SK-N-SH (cell line): ENCODE measurements around the gene STIM1. TPM values are rescaled to one million over a fixed set of nuclear protein-coding genes. Genes with fewer than 3 reads are reported as not detected.
A peak's percentile ranks its signal among the peaks of the same experiment; 100 is the strongest.

Experiments used
- CTCF ChIA-PET: fragments of 300-600, 350-600 bp; formaldehyde crosslinking; extraction: SDS; loops from one replicate; lab custom pipeline; 2021; lab: Yijun Ruan, JAX
- POLR2A ChIA-PET: fragments of 350-600 bp; sonication (Branson Sonifier 250); formaldehyde crosslinking; extraction: SDS; loops from one replicate; lab custom pipeline; 2020; ENCODE audit warnings: antibody characterized with exemption, inconsistent platforms; lab: Yijun Ruan, JAX
- DNase-seq: peaks from one replicate; pipeline ENCODE4 v3.0.0; 2012
- H2AFZ ChIP-seq: fragments of 200-600 bp; sonication (generic); 2 replicates; pipeline ENCODE4 v1.8.1; 2016; ENCODE audit warnings: antibody characterized with exemption, mild to moderate bottlenecking, low read depth
- H3F3A ChIP-seq: fragments of 200-600 bp; sonication (generic); replicated peaks from 2 replicates; pipeline ENCODE3; 2016; ENCODE audit warnings: antibody characterized with exemption, mild to moderate bottlenecking; ENCODE audit not compliant: insufficient read depth
- H3K27ac ChIP-seq, 2 experiments: fragments of 200-500 bp in 1 of 2; fragments of 200-600 bp in 1 of 2; sonication (Bioruptor generic) in 1 of 2; sonication (generic), shearing (Covaris generic) in 1 of 2; 2 replicates each; pipeline versions ENCODE4 v1.5.1 to v1.6.1; 2014 to 2016; ENCODE audit warnings: low read depth in 2 of 2, inconsistent platforms in 1 of 2, low read length in 1 of 2, mild to moderate bottlenecking in 1 of 2, mixed read lengths in 1 of 2
- H3K27me3 ChIP-seq: fragments of 200-600 bp; sonication (generic), shearing (Covaris generic); 2 replicates; pipeline ENCODE4 v1.6.1; 2016; ENCODE audit warnings: mixed run types; ENCODE audit not compliant: insufficient read depth
- H3K36me3 ChIP-seq, 2 experiments: fragments of 200-500 bp in 1 of 2; fragments of 200-600 bp in 1 of 2; sonication (Bioruptor generic) in 1 of 2; sonication (generic) in 1 of 2; replicated peaks in 1 of 2; 2 replicates each; pipeline versions ENCODE3 to v1.5.1; 2014 to 2016; ENCODE audit warnings: low read length in 1 of 2, mild to moderate bottlenecking in 1 of 2; ENCODE audit not compliant: insufficient read depth in 2 of 2, control insufficient read depth in 1 of 2
- H3K4me1 ChIP-seq, 2 experiments: fragments of 200-500 bp in 1 of 2; fragments of 200-600 bp in 1 of 2; sonication (Bioruptor generic) in 1 of 2; sonication (generic), shearing (Covaris generic) in 1 of 2; 2 replicates each; pipeline versions ENCODE4 v1.5.1 to v1.6.1; 2014 to 2016; ENCODE audit warnings: low read depth in 1 of 2, low read length in 1 of 2, mixed run types in 1 of 2; ENCODE audit not compliant: insufficient read depth in 2 of 2, control insufficient read depth in 1 of 2
- H3K4me2 ChIP-seq: fragments of 200-600 bp; sonication (generic), shearing (Covaris generic); 2 replicates; pipeline ENCODE4 v1.6.1; 2017; ENCODE audit warnings: mixed run types
- H3K4me3 ChIP-seq, 2 experiments: fragments of 200-500 bp in 1 of 2; fragments of 200-600 bp in 1 of 2; sonication (Bioruptor generic) in 1 of 2; sonication (generic), shearing (Covaris generic) in 1 of 2; 2 replicates each; pipeline versions ENCODE4 v1.5.1 to v1.8.1; 2014 to 2016; ENCODE audit warnings: low read depth in 2 of 2, inconsistent platforms in 1 of 2, low read length in 1 of 2, mild to moderate bottlenecking in 1 of 2, mixed read lengths in 1 of 2, moderate library complexity in 1 of 2
- H3K79me2 ChIP-seq: fragments of 200-600 bp; sonication (generic); 2 replicates; pipeline ENCODE4 v1.8.1; 2017; ENCODE audit warnings: mild to moderate bottlenecking; ENCODE audit not compliant: insufficient read depth
- H3K9ac ChIP-seq: fragments of 200-600 bp; sonication (generic); 2 replicates; pipeline ENCODE4 v1.6.1; 2017; ENCODE audit warnings: mixed run types
- H3K9me2 ChIP-seq: fragments of 200-600 bp; sonication (generic); 2 replicates; pipeline ENCODE4 v1.6.1; 2017; ENCODE audit warnings: mixed run types
- H3K9me3 ChIP-seq: fragments of 200-600 bp; sonication (generic); 2 replicates; pipeline ENCODE4 v1.6.1; 2017; ENCODE audit warnings: mixed run types, mild to moderate bottlenecking, moderate library complexity
- H4K20me1 ChIP-seq: fragments of 200-600 bp; sonication (generic); 2 replicates; pipeline ENCODE4 v1.6.1; 2017; ENCODE audit warnings: mild to moderate bottlenecking, mixed run types; ENCODE audit not compliant: insufficient read depth
- CHD2 ChIP-seq: fragments of 150-350 bp; IDR thresholded peaks from 2 replicates; pipeline ENCODE4 v1.6.1; 2018; ENCODE audit warnings: low read length; ENCODE audit not compliant: partially characterized antibody
- FOSL2 ChIP-seq: IDR thresholded peaks from 2 replicates; pipeline ENCODE4 v1.4.0; 2012; ENCODE audit warnings: low read depth, mild to moderate bottlenecking, moderate library complexity, borderline replicate concordance
- FOXM1 ChIP-seq: IDR thresholded peaks from 2 replicates; pipeline ENCODE4 v1.4.0; 2012; ENCODE audit warnings: low read depth, mild to moderate bottlenecking
- GATA2 ChIP-seq: sonication (generic); formaldehyde crosslinking; IDR thresholded peaks from 2 replicates; pipeline ENCODE4 v1.5.0; 2020; ENCODE audit warnings: mild to moderate bottlenecking, missing genetic modification reagents
- JUND ChIP-seq: IDR thresholded peaks from 2 replicates; pipeline ENCODE4 v1.4.0; 2012
- NFIC ChIP-seq: IDR thresholded peaks from 2 replicates; pipeline ENCODE4 v1.4.0; 2012; ENCODE audit warnings: borderline replicate concordance
- RXRA ChIP-seq: IDR thresholded peaks from 2 replicates; pipeline ENCODE4 v1.4.0; 2012; ENCODE audit warnings: low read depth, mild to moderate bottlenecking, borderline replicate concordance
- SIN3A ChIP-seq: IDR thresholded peaks from 2 replicates; pipeline ENCODE4 v1.6.1; 2012; ENCODE audit warnings: low read depth, mild to moderate bottlenecking, low read length, moderate library complexity, borderline replicate concordance
- TAF1 ChIP-seq: IDR thresholded peaks from 2 replicates; pipeline ENCODE4 v1.6.1; 2012; ENCODE audit warnings: low read depth, mild to moderate bottlenecking, low read length, moderate library complexity, borderline replicate concordance
- TEAD4 ChIP-seq: IDR thresholded peaks from 2 replicates; pipeline ENCODE4 v1.4.0; 2012; ENCODE audit warnings: mild to moderate bottlenecking, borderline replicate concordance; ENCODE audit not compliant: insufficient read depth
- WGBS: methylation state at CpG from one replicate; pipeline ENCODE4 v1.1.6; 2017; ENCODE audit warnings: low lambda C conversion rate; 5-methylcytosine and 5-hydroxymethylcytosine counted together
- polyA plus RNA-seq, 3 experiments: library from polyadenylated mRNA; depleted of rRNA; stranded (reverse); fragments of >200 nt; gene quantifications; 2 replicates each; pipeline ENCODE4 v1.2.3, GENCODE V29; 2012
- TF ChIP-seq, protein P1 (sequence below): fragments of 150-350 bp; IDR thresholded peaks from 2 replicates; pipeline ENCODE4 v1.6.1; 2016; ENCODE audit warnings: mild to moderate bottlenecking, low read depth, low read length
- TF ChIP-seq, protein P2 (sequence below): IDR thresholded peaks from 2 replicates; pipeline ENCODE4 v1.4.0; 2012; ENCODE audit warnings: low read depth, borderline replicate concordance
- TF ChIP-seq, protein P3 (sequence below): IDR thresholded peaks from 2 replicates; pipeline ENCODE4 v1.4.0; 2012; ENCODE audit warnings: low read depth
- TF ChIP-seq, protein P4 (sequence below): IDR thresholded peaks from 2 replicates; pipeline ENCODE4; 2012

Gene STIM1
- polyA plus RNA-seq, 1 of the 3 experiments (the other 2 are of a cell fraction), result 29.5 TPM

DNA sequence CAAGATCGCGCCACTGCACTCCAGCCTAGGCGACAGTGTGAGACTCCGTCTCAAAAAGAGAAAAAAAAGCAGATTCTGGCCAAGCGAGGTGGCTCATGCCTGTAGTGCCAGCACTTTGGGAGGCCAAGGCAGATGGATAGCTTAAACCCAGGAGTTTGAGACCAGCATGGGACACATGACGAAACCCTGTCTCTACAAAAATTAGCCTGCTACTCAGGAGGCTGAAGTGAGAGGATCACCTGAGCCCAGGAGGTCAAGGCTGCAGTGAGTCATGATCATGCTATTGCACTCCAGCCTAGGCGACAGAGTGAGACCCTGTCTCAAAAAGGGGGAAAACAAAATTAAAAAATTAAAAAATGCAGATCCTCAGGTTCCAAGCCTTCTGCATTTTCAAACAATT lies 33.2 kb upstream of the STIM1 start:
- CTCF ChIA-PET, result interaction anchor here (0.7 to 0.8 kb wide), 2 partner anchors 8 to 39 kb away, joined by 3 read pairs; no protein-coding TSS in a partner anchor
- 91% methylated on average over 7 of the region's 7 CpGs for WGBS
- Histone ChIP-seq H3K9me2 (no peaks in the 10 kb centered on the region), H3K79me2 (no peaks in the 10 kb centered on the region), H3K27me3 (no peaks in the 10 kb centered on the region), H3K4me1 (no peaks in the 10 kb centered on the region), H3K27ac (no peak overlapping the region), H3F3A (peaks cover 9% of the 10 kb centered on the region), H4K20me1 (no peaks in the 10 kb centered on the region), H3K4me2 (no peak overlapping the region), H3K4me3 (no peak overlapping the region), H3K9ac (no peak overlapping the region), H3K36me3 (peaks cover 4 to 12% of the 10 kb centered on the region in 2 experiments), H3K9me3 (no peaks in the 10 kb centered on the region), H2AFZ (no peak overlapping the region)
- no peak for TF ChIP-seq RXRA
- no peak for TF ChIP-seq FOSL2
- TF ChIP-seq, protein P1, sequence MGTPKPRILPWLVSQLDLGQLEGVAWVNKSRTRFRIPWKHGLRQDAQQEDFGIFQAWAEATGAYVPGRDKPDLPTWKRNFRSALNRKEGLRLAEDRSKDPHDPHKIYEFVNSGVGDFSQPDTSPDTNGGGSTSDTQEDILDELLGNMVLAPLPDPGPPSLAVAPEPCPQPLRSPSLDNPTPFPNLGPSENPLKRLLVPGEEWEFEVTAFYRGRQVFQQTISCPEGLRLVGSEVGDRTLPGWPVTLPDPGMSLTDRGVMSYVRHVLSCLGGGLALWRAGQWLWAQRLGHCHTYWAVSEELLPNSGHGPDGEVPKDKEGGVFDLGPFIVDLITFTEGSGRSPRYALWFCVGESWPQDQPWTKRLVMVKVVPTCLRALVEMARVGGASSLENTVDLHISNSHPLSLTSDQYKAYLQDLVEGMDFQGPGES, result no peak
- TF ChIP-seq, protein P2, sequence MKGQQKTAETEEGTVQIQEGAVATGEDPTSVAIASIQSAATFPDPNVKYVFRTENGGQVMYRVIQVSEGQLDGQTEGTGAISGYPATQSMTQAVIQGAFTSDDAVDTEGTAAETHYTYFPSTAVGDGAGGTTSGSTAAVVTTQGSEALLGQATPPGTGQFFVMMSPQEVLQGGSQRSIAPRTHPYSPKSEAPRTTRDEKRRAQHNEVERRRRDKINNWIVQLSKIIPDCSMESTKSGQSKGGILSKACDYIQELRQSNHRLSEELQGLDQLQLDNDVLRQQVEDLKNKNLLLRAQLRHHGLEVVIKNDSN, result no peak
- TF ChIP-seq JUND, result no peak
- POLR2A ChIA-PET, result no interaction called here
- no peak for DNase-seq

GRCh38 chr11:3823303-3823702 lies 32.2 kb upstream of the STIM1 start:
- Histone ChIP-seq H2AFZ (no peak overlapping the region), H3K4me2 (no peak overlapping the region), H3K9ac (no peak overlapping the region), H3K9me3 (no peaks in the 10 kb centered on the region), H3K79me2 (no peaks in the 10 kb centered on the region), H3K4me3 (no peak overlapping the region), H4K20me1 (0 out of 2 replicates have a peak, but pooled peaks cover 5% of the 10 kb centered on the region), H3K9me2 (no peaks in the 10 kb centered on the region), H3K27ac (no peak overlapping the region), H3K27me3 (no peaks in the 10 kb centered on the region), H3K36me3 (peaks cover 4 to 20% of the 10 kb centered on the region in 2 experiments), H3K4me1 (no peaks in the 10 kb centered on the region), H3F3A (peaks cover 9% of the 10 kb centered on the region)
- 93% methylated on average over 3 of the region's 3 CpGs for WGBS
- no peak for DNase-seq
- POLR2A ChIA-PET, result no interaction called here
- TF ChIP-seq FOXM1, result no peak
- peak; percentile 49; the same call in 1 of the 2 replicates for TF ChIP-seq FOSL2
- TF ChIP-seq NFIC, result peak; percentile 15; the same call in 1 of the 2 replicates
- TF ChIP-seq JUND, result peak; percentile 55
- CTCF ChIA-PET, result interaction anchor here (1.0 kb wide), 1 partner anchor 250 kb away, joined by 3 read pairs; no protein-coding TSS in a partner anchor

DNA sequence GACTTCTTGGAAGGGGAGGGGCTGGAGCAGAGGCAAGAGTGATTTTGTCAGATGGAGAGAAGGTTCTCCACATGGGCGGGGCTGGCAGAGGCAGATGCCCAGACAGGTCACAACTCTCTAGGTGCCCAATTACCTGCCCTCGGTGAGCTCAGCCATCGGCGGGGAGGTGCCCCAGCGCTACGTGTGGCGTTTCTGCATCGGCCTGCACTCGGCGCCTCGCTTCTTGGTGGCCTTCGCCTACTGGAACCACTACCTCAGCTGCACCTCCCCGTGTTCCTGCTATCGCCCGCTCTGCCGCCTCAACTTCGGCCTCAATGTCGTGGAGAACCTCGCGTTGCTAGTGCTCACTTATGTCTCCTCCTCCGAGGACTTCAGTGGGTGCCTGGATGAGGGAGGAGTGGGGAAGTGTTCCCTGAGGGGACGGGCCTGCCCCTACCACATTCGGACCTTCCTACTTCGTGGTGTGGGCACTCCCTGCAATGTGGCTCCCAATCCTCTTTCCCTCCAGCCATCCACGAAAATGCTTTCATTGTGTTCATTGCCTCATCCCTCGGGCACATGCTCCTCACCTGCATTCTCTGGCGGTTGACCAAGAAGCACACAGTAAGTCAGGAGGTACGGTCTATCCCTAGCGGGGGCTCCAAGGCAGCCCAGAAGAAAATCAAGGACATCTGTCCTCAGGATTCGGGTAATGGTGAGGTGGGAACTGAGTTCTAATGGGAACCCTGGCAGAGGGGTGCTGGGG lies 31.5 kb upstream of the STIM1 start:
- H3K9me2 ChIP-seq, result no peaks in the 10 kb centered on the region
- ChIA-PET CTCF (interaction anchor here (1.0 kb wide), 1 partner anchor 249 kb away, joined by 3 read pairs; no protein-coding TSS in a partner anchor), POLR2A (no interaction called here)
- H3K27ac ChIP-seq, result no peak overlapping the region
- H3K4me1 ChIP-seq, result no peaks in the 10 kb centered on the region
- H3K4me2 ChIP-seq, result no peak overlapping the region
- no peaks in the 10 kb centered on the region for H3K9me3 ChIP-seq
- peaks cover 9% of the 10 kb centered on the region for H3F3A ChIP-seq
- H3K9ac ChIP-seq, result no peak overlapping the region
- peaks cover 4% of the 10 kb centered on the region; the same call in 1 of the 2 replicates for H3K79me2 ChIP-seq
- no peak overlapping the region for H2AFZ ChIP-seq
- TF ChIP-seq, protein P3, sequence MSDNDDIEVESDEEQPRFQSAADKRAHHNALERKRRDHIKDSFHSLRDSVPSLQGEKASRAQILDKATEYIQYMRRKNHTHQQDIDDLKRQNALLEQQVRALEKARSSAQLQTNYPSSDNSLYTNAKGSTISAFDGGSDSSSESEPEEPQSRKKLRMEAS, result no peak
- TF ChIP-seq TAF1, result no peak
- no peak for TF ChIP-seq FOXM1
- TF ChIP-seq GATA2 (CRISPR knock-in tag), result no peak
- TF ChIP-seq, protein P4, sequence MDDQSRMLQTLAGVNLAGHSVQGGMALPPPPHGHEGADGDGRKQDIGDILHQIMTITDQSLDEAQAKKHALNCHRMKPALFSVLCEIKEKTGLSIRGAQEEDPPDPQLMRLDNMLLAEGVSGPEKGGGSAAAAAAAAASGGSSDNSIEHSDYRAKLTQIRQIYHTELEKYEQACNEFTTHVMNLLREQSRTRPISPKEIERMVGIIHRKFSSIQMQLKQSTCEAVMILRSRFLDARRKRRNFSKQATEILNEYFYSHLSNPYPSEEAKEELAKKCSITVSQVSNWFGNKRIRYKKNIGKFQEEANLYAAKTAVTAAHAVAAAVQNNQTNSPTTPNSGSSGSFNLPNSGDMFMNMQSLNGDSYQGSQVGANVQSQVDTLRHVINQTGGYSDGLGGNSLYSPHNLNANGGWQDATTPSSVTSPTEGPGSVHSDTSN, result no peak
- TF ChIP-seq SIN3A, result no peak
- no peak for TF ChIP-seq TEAD4
- TF ChIP-seq CHD2, result no peak
- TF ChIP-seq NFIC, result no peak
- TF ChIP-seq, protein P2, result no peak
- TF ChIP-seq, protein P1, result no peak
- H3K4me3 ChIP-seq, result no peak overlapping the region
- 97% methylated on average over 20 of the region's 30 CpGs for WGBS
- peaks cover 4 to 20% of the 10 kb centered on the region in 2 experiments for H3K36me3 ChIP-seq
- H4K20me1 ChIP-seq, result peaks cover 7% of the 10 kb centered on the region; the same call in 1 of the 2 replicates
- no peak for DNase-seq
- no peaks in the 10 kb centered on the region for H3K27me3 ChIP-seq
